Bronchus fibroblast of lung (primary cell): Measurements from ENCODE around the gene ZNF677. TPM values are rescaled to one million over a fixed set of nuclear protein-coding genes. Genes with fewer than 3 reads are reported as not detected.

Experiments
- total RNA-seq: library from RNA; depleted of rRNA; stranded (reverse); fragments of >200 nt; gene quantifications from 2 replicates; pipeline ENCODE4 v1.2.3, GENCODE V29; 2015

ZNF677 gene
- 4.5 and 9.1 TPM in 2 replicates for total RNA-seq

DNA sequence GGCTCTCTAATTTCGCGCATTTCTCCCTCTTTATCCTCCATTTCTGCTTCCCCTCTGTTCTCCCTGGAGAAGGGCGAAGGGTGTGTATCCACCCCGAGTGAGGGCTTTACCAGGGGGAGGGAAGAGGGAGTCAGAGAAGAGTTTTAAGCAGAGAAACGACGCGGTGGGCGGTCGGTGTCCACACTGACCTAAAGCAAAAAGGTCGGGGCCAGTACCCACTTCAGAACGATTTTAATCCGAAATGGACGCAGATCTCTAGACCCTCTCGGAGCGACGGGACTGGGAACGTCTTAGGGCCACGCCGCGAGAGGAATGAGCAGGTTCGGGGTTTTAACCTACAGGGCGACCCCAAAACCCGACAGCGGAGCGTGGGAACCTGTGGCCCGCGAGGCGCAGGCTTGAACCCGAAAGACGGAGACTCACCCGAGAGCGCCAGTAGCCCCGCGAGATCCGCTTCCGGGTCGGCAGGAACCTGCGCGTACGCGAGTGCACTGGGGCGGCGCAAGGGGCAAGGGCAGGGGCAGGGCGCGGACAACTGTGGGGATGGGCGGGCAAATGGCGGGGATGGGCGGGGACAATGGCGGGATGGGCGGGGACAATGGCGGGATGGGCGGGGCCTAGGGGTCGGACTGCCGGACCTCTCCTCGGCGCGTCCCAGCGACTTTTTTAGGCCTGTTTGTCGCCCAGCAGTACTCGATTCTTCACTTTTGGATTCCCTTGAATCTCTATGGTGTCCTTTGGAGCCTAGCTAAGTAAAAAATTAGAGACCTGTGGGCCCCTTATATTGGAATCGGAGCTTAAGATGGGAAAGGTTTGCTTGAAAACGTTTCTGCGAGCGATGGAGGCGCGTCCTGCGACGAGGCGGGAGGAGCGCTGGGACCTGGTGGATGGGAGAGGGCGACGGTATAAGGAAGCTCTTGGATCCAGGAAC is at the start of gene ZNF677:
TSS of gene ZNF677 (minus strand) at position 463 of the 931 bp plus-strand sequence. CDS start 3,323 bp downstream, outside the sequence.

DNA sequence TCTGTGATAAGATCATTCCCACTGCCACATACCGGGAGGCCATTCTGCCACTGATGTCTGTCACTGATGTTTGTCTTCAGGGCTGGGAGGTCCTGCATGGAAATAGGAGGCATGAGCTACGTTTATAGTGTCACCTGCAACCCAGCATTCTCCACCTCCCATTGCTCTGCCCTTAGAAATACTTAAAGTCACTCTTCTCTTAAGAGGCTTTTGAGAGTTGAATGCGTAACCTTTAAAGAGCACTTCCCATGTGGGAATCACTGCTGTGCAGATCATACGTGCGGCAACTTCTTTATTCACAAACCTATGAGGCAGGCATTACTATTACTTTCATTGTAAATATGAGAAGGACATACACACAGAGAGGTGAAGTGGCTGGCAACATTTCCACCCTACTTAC is 12.9 kb upstream of the ZNF677 start, which contains the start of gene VN1R4:
TSS of gene VN1R4 (minus strand) at position 101 of the 400 bp plus-strand sequence. CDS start at position 43, 58 bp downstream.

DNA sequence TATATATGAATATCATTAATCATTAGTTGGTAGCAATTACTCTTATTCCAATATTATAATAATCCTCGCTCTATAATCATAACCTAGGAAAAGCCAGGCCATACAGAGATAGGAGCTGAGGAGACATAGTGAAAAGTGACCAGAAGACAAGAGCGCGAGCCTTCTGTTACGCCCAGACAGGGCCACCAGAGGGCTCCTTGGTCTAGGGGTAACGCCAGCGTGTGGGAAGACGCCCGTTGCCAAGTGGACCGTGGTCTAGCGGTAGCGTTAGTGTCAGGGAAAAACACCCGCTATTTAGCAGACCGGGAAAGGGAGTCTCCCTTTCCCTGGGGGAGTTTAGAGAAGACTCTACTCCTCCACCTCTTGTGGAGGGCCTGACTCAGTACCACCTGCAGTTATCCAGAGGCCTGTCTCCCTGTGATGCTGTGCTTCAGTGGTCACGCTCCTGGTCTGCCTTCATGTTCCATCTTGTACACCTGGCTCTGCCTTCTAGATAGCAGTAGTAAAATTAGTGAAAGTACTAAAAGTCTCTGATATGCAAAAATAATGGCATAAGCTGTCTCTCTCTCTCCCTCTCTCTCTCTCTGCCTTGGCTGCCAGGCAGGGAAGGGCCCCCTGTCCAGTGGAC is 3.2 kb upstream of the ZNF677 start, which contains the start of gene VN1R2:
TSS of gene VN1R2 (plus strand) at position 578 of the 628 bp plus-strand sequence. CDS start 84 bp downstream, outside the sequence.

DNA sequence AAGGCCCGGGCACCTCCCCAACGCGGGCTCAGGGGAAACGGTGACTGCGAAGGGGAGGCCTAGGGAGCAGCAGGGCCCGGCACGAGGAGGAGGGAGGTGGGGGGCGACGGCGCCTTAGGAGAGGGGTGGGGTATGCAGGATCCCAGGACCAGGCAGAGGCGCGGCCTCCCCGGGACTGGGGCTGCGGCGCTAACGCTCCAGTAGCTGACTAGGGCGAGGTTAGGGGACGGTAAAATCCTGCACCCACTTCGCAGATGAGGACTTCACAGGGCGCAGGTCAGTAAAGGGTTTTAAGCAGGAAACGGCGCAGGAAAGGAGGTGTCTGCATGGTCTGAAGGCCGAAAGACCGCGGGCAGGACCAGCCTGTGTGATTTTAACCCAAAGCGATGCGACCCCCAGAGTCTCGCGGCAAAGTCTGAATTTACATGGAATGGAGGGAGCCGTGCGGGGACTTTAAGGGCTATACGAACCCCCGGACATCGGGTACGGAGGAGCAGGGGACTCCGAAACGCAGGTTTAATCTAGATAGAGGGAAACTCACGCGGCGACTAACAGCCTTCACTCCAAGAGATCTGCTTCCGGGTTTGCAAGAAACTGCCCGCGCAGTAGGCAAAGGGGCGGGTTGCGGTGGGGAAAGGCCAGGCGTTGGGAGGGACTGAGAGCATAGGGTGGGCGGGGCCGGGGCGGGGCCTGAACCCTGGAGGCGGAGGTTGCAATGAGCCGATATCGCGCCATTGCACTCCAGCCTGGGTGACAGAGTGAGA is 61.7 kb downstream of the ZNF677 start, which contains the start of gene ZNF665:
TSS of gene ZNF665 (minus strand) at position 588 of the 764 bp plus-strand sequence. CDS start 10,460 bp downstream, outside the sequence.

Other genes starting within 250 kb of the ZNF677 start
- not detected in 2 replicates for gene ERVV-1, start 241.0 kb downstream of the ZNF677 start, total RNA-seq
- not detected in 2 replicates for gene ERVV-2, start 210.1 kb downstream of the ZNF677 start, total RNA-seq
- gene ZNF160, start 151.5 kb downstream of the ZNF677 start, total RNA-seq: 6.1 and 7.2 TPM in 2 replicates
- 1.8 and 2.7 TPM in 2 replicates for gene ZNF415, start 122.0 kb downstream of the ZNF677 start, total RNA-seq
- gene ZNF347, start 95.8 kb downstream of the ZNF677 start, total RNA-seq: 2.0 and 2.1 TPM in 2 replicates
- 2.1 and 7.6 TPM in 2 replicates for gene ZNF665, start 61.5 kb downstream of the ZNF677 start, total RNA-seq
- not detected in 2 replicates for gene VN1R2, start 3.4 kb upstream of the ZNF677 start, total RNA-seq
- not detected in 2 replicates for gene VN1R4, start 12.8 kb upstream of the ZNF677 start, total RNA-seq
- gene ZNF845, start 78.9 kb upstream of the ZNF677 start, total RNA-seq: 3.0 and 3.4 TPM in 2 replicates
- 1.8 and 1.9 TPM in 2 replicates for gene ZNF525, start 110.8 kb upstream of the ZNF677 start, total RNA-seq
- 4.0 and 4.2 TPM in 2 replicates for gene ZNF765, start 140.3 kb upstream of the ZNF677 start, total RNA-seq
- 7.2 and 9.1 TPM in 2 replicates for gene ZNF761, start 177.1 kb upstream of the ZNF677 start, total RNA-seq
- gene ZNF813, start 212.9 kb upstream of the ZNF677 start, total RNA-seq: 2.4 and 2.8 TPM in 2 replicates